Sigmoid colon (tissue), 4 donors: ENCODE results near the gene CNOT4.

ENCODE experiments used
- POLR2A ChIP-seq, 2 donors: fragments of 450-650 bp; IDR thresholded peaks; one replicate each; pipeline ENCODE4 v1.6.1; 2016; ENCODE audit warnings: antibody characterized with exemption in 2 of 2, mild to moderate bottlenecking in 2 of 2, moderate library complexity in 2 of 2
- POLR2AphosphoS5 ChIP-seq, 4 donors: sonication (generic); formaldehyde crosslinking; IDR thresholded peaks; one replicate each; pipeline ENCODE4 v1.6.1; 2017; ENCODE audit warnings: antibody characterized with exemption in 4 of 4
- TF ChIP-seq, protein P1 (sequence below), 4 experiments: fragments of 450-650 bp in 3 of 4; fragments of 200-600 bp in 1 of 4; IDR thresholded peaks; one replicate each; pipeline ENCODE4 v1.5.1; 2016 to 2019; ENCODE audit warnings: antibody characterized with exemption in 4 of 4, mild to moderate bottlenecking in 3 of 4, moderate library complexity in 2 of 4

DNA sequence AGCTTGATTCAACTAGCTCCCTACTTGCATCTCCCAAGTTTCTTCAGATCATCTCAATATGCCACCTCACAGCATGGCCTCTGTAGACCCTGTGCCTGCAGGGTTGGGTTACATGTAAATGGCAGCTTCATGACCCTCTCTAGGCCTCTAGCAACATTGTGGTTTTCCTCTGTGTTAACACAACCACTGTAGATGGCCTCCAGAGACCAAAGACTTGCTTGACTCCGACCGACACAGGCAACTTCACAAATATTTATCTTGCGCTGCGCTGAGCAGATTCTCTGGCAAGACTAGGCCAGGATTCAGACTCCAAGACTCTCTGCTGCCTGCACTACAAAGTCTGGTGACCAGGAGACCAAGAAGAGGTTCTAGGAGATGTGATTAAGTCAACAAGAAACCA, 75.9 kb downstream of the CNOT4 start:
- TF ChIP-seq, protein P1, sequence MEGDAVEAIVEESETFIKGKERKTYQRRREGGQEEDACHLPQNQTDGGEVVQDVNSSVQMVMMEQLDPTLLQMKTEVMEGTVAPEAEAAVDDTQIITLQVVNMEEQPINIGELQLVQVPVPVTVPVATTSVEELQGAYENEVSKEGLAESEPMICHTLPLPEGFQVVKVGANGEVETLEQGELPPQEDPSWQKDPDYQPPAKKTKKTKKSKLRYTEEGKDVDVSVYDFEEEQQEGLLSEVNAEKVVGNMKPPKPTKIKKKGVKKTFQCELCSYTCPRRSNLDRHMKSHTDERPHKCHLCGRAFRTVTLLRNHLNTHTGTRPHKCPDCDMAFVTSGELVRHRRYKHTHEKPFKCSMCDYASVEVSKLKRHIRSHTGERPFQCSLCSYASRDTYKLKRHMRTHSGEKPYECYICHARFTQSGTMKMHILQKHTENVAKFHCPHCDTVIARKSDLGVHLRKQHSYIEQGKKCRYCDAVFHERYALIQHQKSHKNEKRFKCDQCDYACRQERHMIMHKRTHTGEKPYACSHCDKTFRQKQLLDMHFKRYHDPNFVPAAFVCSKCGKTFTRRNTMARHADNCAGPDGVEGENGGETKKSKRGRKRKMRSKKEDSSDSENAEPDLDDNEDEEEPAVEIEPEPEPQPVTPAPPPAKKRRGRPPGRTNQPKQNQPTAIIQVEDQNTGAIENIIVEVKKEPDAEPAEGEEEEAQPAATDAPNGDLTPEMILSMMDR (IDR thresholded peaks at IDR 0.05): no peak
- TF ChIP-seq POLR2A (IDR thresholded peaks at IDR 0.05) (no peak), POLR2AphosphoS5 (IDR thresholded peaks at IDR 0.05) (no peak)
